ENCODE data around the gene ZG16B.

DNA sequence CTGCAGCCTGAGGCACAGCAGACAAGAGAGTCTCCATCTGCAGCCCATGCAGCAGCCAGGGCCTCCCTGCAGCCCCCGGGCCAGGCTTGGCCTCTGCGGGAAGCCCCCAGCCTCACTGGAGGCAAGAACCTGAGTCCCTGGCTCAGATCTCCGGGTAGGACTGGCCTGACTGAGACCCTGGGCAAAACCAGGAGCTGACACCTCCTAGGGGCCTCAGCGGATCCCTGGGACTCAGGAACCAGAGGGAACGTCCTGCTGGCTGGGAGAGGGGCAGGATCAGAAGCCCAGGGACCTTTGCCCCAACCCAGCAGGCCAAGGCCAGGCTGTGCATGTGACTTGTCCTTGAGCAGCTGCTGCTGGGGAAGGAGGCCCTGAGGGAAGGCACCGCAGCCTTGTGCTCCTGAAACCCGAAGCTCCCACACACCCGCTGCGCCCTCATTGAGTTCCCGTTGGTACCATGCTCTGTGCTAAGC, 14.8 kb upstream of the ZG16B start:
- TF ChIP-seq, protein P1, sequence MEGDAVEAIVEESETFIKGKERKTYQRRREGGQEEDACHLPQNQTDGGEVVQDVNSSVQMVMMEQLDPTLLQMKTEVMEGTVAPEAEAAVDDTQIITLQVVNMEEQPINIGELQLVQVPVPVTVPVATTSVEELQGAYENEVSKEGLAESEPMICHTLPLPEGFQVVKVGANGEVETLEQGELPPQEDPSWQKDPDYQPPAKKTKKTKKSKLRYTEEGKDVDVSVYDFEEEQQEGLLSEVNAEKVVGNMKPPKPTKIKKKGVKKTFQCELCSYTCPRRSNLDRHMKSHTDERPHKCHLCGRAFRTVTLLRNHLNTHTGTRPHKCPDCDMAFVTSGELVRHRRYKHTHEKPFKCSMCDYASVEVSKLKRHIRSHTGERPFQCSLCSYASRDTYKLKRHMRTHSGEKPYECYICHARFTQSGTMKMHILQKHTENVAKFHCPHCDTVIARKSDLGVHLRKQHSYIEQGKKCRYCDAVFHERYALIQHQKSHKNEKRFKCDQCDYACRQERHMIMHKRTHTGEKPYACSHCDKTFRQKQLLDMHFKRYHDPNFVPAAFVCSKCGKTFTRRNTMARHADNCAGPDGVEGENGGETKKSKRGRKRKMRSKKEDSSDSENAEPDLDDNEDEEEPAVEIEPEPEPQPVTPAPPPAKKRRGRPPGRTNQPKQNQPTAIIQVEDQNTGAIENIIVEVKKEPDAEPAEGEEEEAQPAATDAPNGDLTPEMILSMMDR (conservative IDR thresholded peaks at IDR 0.05): no peak
- TF ChIP-seq EZH2 (IDR thresholded peaks at IDR 0.05; ENCODE audit: low read depth): no peak
